NCI-H2081 treated with DMSO at 0.1 percent for 48 hours (cell line): ENCODE data around the gene CABLES2.

Experiments
- DNase-seq: peaks from one replicate; lab custom pipeline; 2025; lab: John Stamatoyannopoulos, UW

Gene CABLES2

GRCh38 chr20:62404112-62404665 lies 2.9 kb downstream of the CABLES2 start:
- DNase-seq = no peak

DNA sequence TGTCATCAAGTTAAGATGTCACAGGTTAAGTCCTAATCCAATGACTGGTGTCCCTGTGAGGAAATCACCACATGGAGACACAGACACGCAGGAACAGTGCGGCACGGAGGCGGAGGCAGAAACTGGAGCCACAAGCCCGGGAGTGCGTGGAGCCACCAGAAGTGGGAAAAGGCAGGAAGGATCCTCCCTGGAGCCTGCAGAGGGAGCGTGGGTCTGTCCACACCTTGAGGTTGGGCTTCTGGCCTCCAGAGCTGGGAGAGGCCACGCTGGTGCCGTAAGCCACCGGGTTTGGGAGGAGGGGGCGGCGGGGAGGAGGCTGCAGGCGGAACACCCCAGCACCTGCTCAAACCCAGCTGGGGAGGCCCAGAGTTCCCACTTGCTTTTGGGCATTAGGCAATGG lies 3.8 kb downstream of the CABLES2 start:
- DNase-seq = no peak

- no peak for DNase-seq
Observed at GRCh38 chr20:62402456-62403150, 4.5 kb downstream of the CABLES2 start.

GRCh38 chr20:62401331-62401779 lies 5.7 kb downstream of the CABLES2 start:
- no peak for DNase-seq

DNA sequence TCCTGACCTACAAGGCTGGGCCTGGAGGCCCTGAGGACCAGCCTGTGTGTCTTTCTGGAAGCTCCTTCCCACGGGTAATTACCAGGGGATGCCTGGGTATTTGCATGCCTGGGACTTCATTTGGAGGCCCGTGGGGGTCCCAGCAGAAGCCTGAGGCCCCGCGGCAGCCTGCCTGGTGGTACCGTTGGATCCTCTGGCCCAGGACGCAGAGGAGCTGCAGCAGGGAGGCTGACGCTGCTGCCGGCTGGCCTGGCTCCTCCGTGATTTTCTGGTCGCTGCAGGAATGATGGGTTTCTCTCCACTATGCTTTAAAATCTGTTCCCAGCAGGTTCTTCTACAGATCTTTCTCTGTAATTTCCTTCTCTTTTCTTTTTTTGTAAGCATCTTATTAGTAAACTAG lies 6.5 kb downstream of the CABLES2 start:
- no peak for DNase-seq

DNA sequence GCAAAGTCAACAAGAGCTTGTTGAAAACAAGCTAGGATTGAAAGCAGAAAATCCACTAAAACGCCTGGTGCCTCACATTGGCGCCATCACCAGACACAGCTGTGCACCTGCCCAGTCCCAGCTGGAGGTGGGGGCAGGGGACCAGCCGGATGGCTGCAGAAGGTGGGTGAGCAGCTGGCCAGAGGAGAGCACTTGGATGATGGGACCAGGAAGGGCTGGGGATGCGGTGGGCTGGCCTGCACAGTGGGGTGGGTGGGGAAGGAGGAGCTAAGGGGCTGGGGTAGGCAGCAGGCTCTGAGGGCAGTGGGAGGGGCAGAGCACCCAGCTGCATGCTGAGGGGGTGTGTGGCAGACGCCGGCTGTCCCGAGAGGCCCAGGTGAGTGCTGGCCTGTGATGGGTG lies 7.1 kb downstream of the CABLES2 start:
- no peak for DNase-seq

DNA sequence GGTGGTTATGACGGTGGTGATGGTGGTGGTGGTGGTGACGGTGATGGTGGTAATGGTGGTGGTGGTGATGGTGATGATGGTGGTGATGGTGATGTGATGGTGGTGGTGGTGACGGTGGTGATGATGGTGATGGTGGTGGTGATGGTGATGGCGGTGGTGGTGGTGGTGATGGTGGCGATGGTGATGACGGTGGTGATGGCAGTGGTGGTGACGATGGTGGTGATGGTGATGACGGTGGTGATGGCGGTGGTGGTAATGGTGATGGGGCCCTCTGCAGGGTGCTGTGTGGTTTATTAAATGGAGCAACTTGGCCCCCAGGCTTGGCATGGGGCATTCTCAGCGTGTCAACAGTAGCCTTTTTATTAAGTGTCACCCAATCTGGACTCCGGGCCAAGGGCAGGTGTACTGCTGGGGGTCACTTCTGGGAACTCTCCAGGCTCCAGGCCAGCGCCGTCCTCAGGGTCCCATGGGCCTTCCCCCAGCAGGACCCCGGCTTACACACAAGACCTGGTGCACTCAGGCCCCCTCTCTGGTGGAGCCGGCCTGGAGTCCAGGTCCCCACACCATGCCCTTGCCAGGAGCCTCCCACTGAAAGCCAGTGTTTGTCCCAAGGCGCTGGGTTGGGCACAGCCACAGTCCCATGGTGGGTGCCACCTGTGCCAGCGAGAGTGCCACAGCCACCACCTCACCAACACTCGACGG lies 8.8 kb downstream of the CABLES2 start:
- DNase-seq = no peak

DNA sequence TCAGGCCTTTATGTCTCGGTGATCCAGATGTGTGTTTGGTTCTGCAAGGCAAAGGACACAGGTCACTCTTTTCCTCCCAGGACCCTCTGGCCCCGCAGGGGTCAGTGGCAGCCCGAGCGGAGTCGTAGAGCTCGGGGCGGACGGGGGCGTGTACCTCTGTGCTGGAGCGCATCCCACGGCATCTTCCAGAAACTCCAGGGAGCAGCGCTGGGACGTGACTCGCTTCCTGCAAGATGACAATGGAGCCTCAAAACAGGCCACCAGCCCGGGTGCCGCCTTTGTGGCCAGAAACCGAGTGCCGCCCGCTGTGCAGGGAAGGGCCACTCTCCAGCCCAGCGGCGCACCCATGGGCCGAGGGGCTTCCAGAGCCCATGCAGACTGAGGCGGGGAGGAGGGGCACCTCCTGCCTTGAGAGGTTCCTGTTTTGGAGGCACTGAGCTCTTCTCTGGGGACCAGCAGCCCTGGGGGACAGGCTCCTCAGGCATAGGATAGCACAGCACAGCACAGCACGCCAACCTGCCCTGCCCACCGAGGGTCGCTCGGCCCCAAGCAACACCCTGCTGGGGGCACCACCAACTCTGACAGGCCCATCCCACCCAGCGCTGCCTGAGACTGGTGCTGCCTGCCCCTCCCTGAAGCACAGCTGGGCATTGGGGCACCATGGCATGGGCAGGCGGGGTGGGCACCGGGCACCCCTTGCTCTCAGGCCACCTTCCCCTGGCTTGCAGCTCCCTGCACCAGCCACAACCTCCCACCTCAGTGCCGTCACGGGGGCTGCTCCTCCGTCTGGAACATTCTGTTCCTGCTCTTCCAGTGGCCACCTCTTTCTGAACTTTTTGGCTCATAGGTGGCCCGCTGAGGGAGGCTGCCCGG lies 10.5 kb downstream of the CABLES2 start:
- no peak for DNase-seq

DNA sequence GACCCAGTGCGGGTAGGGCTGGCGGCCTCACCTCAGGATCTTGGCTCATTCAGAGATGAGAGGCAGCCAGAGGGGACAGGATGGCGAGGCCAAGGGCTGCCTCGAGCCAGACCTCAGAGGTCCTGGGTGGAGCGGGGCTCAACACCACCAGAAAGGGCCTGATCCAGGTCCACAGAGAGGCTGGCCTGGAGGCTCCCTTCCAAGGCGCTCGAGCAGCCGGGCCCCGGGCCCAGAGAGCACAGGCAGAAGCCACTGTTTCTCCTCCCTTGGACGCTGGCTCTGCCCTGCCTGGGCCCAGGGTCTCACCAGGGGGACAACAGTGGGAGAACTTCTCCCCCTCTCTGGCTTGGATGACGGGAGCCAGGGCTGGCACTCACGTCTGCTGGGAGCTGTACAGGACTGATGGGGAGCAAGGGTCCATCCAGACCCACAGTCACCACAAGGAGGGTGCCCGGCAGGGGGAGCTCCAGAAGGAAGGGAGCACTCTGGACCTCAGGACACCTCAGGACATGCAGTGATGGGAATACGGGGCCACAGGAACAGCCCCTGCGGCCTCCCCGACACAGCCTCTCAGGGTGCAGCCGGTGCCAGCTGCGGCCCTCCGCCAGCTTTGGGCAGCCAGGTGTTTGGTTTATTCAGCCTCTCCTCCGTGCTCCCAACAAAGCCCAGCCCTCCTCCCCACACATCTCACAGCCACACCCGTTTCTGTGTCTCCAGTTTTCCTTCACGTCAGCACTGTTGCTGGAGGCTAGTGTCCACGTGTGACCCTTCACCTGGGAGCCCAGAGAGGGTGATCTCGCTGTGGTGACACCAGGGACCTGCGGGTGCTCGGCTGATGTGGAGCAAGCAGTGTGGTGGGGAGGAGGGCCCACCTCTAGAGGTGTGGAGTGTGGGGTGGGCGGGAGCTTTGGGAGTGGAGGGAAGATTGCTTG lies 11.5 kb downstream of the CABLES2 start:
- no peak for DNase-seq

- DNase-seq = no peak
Observed at GRCh38 chr20:62394248-62395245, 12.5 kb downstream of the CABLES2 start.

DNA sequence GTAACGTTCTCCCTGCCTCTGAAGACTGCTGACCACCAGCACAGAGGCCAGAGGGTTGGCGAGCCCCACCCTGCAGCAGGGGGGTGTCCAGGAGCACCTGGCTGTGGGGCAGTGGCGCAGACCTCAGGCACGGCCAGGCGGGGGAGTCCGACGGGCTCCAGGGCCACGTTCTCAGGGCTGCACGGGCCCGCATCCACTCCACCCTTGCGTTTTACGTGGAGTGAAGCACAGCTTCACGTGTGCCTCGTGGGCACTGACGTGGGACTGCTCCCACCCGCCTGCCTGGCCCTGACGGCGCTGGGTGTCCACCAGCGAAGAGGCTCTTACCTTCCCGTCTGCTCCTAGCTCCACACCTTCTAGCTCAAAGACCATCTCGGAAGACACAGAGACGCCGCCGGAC lies 13.3 kb downstream of the CABLES2 start:
- DNase-seq = no peak

DNA sequence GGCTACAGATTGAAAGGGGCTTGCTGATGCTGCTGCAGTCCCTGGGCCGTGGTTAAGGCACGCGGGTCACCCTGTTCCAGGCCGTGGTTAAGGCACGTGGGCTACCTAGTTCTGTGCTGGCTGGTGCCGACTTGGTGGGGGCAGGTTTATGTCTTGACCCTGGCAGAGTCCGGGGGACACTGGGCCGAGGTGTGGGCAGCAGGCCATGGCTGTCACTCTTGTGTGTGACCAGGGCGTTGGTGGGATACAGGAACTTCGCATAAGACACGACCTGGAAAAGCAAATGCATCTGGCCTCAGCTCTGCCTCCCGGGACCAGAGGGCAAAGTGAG lies 13.8 kb downstream of the CABLES2 start:
- DNase-seq = no peak

DNA sequence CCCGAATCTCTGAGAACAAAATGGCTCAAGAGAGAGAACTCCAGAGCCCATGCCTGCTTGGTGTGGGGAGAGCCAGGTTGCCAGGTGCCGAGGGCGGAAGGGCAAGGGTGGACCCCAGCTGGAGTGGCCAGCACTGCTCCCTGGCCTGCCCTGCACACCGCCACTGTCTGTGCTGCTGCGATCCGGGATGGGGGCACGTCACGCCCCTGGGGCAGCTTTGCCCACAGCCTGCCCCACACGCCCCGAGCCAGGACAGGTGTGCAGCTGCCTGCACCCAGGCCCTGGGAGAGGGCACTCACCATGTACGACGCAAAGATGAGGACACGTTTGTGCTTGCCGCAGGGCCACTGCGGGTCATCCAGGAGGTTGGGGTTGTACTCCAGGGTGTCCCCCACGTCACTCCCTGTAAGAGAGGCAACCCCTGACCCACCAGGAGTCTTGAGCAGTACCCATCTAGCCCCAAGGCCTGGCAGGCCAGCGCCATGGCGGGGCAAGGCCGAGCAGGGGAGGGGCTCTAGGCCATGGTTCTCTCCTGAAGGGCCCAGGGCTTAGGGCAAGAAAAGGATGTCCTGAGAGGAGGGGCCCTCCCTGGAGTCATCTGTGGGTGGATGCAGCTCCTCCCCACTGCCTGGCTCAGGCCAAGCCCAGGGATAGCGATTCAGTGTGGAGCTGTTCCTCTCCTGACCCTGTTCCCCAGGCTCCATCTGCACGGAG lies 14.3 kb downstream of the CABLES2 start:
- DNase-seq = no peak

DNA sequence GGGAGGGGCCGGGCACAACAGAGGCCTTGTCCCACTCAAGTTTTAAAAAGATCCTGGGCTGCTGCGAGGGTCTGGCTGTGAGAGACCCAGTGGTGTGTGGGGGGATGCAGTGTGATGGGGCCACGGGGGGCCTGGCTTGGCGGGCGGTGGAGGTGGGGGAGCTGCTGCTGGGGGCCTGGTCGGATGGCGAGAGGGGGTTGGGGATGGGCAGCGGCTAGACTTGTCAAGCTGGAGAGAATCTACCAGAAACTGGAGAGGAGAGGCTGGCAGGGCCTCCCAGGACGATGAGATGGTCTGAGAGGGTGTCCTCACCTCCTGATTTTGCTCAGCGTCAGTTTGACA lies 15.0 kb downstream of the CABLES2 start:
- DNase-seq = no peak

DNA sequence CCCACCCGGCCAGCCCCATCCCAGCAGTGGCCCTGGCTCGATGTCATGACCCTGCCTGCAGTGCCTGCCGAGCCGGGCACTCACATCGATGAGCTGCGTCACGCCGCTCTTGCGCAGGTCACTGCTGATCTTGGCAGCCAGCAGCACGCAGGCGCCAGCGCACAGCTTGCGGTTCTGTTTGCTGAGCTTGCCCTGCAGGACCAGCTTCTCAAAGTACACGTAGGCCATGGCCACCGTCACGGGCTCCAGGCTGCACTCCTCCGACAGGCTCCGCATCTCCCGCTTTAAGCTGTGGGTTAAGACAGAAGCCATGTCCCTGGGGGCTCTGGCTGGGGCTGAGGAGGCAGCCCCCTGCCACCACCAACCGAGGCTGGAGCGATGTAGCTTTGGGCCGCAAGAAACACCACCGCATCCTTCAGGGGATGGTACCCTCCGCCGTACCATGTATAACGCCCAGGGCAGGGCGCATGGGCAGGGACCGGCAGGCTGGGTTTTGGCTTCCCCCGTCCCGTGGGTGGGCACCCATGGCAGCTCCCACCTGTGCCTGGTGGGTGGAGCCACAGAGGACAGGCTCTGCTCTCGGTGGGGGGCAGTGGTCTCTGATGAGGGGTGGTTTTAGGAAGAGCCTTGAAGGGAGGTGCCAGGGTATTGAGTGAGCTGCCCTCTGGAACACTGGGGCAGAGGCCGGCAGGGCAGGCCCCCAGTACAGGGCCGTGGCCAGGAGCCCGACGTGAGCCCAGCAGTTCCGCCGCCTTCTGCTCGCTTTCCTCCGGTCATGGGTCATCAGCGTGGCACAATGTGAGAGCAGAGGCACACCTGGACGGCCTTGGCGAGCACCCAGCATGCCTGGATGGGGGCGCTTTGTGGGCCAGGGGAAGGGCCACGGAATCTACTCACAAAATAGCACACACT lies 15.7 kb downstream of the CABLES2 start:
- DNase-seq = no peak

DNA sequence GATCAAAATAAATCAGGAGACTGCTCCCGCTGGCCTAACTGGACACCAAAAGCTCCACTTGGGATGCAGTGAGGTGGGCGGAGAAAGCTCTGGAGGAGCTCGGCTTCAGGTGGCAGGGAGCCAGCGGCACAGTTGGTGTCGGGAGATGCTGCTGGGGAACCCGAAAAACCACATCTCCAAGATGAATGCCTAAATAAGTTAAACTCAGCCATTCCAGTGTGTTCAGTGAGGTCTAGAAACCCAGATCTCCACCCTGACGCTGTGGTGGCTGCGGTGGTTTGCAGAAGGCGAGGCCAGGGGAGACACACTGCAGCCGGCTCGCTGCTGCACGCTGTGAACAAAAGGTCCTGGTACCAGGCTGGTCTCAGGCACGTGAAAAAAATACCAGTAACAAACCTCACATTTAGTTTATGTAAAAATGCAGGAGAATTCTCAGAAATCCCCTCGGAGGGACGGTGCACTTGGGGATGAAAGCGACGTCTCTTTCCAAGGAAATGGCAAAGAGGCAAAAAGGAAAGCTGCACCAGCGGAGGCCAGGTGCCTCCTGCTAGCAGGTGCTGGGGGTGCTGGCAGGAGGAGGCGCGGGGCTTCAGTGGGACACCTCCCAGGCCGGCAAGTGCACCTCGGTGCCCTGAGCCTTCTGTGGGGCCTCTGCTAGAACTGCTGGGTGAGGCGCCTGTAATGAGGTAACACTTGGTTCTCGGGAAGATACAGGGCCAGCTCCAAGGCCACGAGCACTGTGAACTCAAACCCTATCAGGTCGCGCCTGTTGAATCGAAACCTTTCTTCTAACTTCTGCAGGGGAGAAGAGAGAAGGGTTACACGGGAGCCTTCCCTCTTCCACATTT lies 16.5 kb downstream of the CABLES2 start:
- DNase-seq = no peak

- no peak for DNase-seq
Observed at GRCh38 chr20:62389601-62390087, 17.4 kb downstream of the CABLES2 start.
